PFSK-1 (cell line): ENCODE data around the gene PML.

ENCODE experiments used
- FOXP2 ChIP-seq: optimal IDR thresholded peaks from 2 replicates; pipeline ENCODE3; 2011; ENCODE audit warnings: borderline replicate concordance, control low read depth, inconsistent platforms; ENCODE audit not compliant: insufficient read depth; ENCODE audit errors: extremely low read length, extremely low read depth
- POLR2AphosphoS5 ChIP-seq: IDR thresholded peaks from 2 replicates; pipeline ENCODE4 v1.6.1; 2012; ENCODE audit warnings: low read depth, mild to moderate bottlenecking, control low read depth, low read length, moderate library complexity
- SIN3A ChIP-seq: IDR thresholded peaks from 2 replicates; pipeline ENCODE4 v1.6.1; 2012; ENCODE audit warnings: mild to moderate bottlenecking, low read length, moderate library complexity, borderline replicate concordance; ENCODE audit not compliant: insufficient read depth
- TF ChIP-seq, protein P1 (sequence below), 2 experiments: IDR thresholded peaks; 2 replicates each; pipeline versions ENCODE4 v1.6.1 to v1.8.0; 2011 to 2012; ENCODE audit warnings: low read depth in 2 of 2, low read length in 2 of 2, control low read depth in 1 of 2, inconsistent platforms in 1 of 2, mild to moderate bottlenecking in 1 of 2, moderate library complexity in 1 of 2; ENCODE audit not compliant: insufficient read depth in 1 of 2

DNA sequence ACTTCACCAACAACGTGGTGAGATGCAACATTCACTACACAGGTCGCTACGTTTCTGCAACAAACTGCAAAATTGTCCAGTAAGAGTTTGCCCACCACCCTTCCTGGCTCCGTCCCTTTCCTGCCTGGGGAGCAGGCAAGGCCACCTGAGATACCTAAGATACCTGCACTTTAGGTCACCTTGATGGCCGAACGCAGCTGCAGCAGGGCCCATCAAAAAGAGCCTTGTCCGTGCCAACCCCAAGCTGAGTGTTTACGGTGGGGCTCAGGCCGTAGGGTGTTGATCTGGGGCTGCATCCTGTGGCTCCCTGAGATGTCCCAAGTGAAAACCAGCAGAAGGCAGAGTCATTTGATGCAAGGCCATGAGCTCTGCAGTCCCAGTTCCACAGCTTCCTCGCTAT lies 45.0 kb upstream of the PML start:
- no peak for TF ChIP-seq FOXP2
- TF ChIP-seq, protein P1, sequence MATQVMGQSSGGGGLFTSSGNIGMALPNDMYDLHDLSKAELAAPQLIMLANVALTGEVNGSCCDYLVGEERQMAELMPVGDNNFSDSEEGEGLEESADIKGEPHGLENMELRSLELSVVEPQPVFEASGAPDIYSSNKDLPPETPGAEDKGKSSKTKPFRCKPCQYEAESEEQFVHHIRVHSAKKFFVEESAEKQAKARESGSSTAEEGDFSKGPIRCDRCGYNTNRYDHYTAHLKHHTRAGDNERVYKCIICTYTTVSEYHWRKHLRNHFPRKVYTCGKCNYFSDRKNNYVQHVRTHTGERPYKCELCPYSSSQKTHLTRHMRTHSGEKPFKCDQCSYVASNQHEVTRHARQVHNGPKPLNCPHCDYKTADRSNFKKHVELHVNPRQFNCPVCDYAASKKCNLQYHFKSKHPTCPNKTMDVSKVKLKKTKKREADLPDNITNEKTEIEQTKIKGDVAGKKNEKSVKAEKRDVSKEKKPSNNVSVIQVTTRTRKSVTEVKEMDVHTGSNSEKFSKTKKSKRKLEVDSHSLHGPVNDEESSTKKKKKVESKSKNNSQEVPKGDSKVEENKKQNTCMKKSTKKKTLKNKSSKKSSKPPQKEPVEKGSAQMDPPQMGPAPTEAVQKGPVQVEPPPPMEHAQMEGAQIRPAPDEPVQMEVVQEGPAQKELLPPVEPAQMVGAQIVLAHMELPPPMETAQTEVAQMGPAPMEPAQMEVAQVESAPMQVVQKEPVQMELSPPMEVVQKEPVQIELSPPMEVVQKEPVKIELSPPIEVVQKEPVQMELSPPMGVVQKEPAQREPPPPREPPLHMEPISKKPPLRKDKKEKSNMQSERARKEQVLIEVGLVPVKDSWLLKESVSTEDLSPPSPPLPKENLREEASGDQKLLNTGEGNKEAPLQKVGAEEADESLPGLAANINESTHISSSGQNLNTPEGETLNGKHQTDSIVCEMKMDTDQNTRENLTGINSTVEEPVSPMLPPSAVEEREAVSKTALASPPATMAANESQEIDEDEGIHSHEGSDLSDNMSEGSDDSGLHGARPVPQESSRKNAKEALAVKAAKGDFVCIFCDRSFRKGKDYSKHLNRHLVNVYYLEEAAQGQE (IDR thresholded peaks at IDR 0.05; ENCODE audit: insufficient read depth in 1 of 2, low read depth in 2 of 2, low read length in 2 of 2), result no peak
- no peak for TF ChIP-seq POLR2AphosphoS5
- no peak for TF ChIP-seq SIN3A
